Colon (tissue), 2 donors: ENCODE results near the gene DAAM1.

Source experiments
- FAIRE-seq: peaks from 2 replicates; lab custom pipeline; 2012; peaks lifted over from hg19 to GRCh38; lab: Jason Lieb, UNC
- donor health status: control.
- donor health status: control.

The DAAM1 gene

GRCh38 chr14:59314953-59315599 lies 126.6 kb downstream of the DAAM1 start:
- FAIRE-seq, result no peak

GRCh38 chr14:59316151-59316830 lies 127.8 kb downstream of the DAAM1 start:
- FAIRE-seq, result no peak

GRCh38 chr14:59317346-59317745 lies 128.9 kb downstream of the DAAM1 start:
- FAIRE-seq, result no peak

- FAIRE-seq, result no peak
These were observed 129.5 kb downstream of the DAAM1 start for GRCh38 chr14:59317798-59318505.

GRCh38 chr14:59318908-59319307 lies 130.4 kb downstream of the DAAM1 start:
- FAIRE-seq, result no peak

GRCh38 chr14:59320361-59320760 lies 131.9 kb downstream of the DAAM1 start:
- FAIRE-seq, result no peak

GRCh38 chr14:59320763-59321625 lies 132.5 kb downstream of the DAAM1 start:
- FAIRE-seq, result no peak

GRCh38 chr14:59321626-59321949 lies 133.1 kb downstream of the DAAM1 start:
- no peak for FAIRE-seq

- FAIRE-seq, result no peak
These were observed 137.4 kb downstream of the DAAM1 start for GRCh38 chr14:59325906-59326305.

GRCh38 chr14:59328454-59328853 lies 140.0 kb downstream of the DAAM1 start:
- no peak for FAIRE-seq

- FAIRE-seq, result no peak
These were observed 142.0 kb downstream of the DAAM1 start for GRCh38 chr14:59330455-59330854.

GRCh38 chr14:59331217-59331616 lies 142.8 kb downstream of the DAAM1 start:
- no peak for FAIRE-seq

- FAIRE-seq, result no peak
These were observed 144.3 kb downstream of the DAAM1 start for GRCh38 chr14:59332727-59333126.

GRCh38 chr14:59333235-59333634 lies 144.8 kb downstream of the DAAM1 start:
- no peak for FAIRE-seq

GRCh38 chr14:59333668-59334067 lies 145.2 kb downstream of the DAAM1 start:
- no peak for FAIRE-seq

GRCh38 chr14:59334253-59334652 lies 145.8 kb downstream of the DAAM1 start:
- FAIRE-seq, result no peak

- FAIRE-seq, result no peak
These were observed 147.6 kb downstream of the DAAM1 start for GRCh38 chr14:59336098-59336497.

GRCh38 chr14:59336706-59337105 lies 148.2 kb downstream of the DAAM1 start:
- no peak for FAIRE-seq

GRCh38 chr14:59337141-59337611 lies 148.7 kb downstream of the DAAM1 start:
- FAIRE-seq, result no peak

- no peak for FAIRE-seq
These were observed 150.3 kb downstream of the DAAM1 start for GRCh38 chr14:59338761-59339160.

- no peak for FAIRE-seq
These were observed 151.3 kb downstream of the DAAM1 start for GRCh38 chr14:59339524-59340330.
